CD4-positive, alpha-beta T cell treated with Interleukin-12 subunit alpha and Interleukin-12 subunit beta, for 1 hour (primary cell): ENCODE measurements around the gene ZNF367.

Source experiments
- DNase-seq: peaks from one replicate; pipeline ENCODE4 v3.0.0-alpha.2; 2020

The ZNF367 gene

GRCh38 chr9:96436063-96436455, 17.9 kb upstream of the ZNF367 start:
- DNase-seq = no peak

GRCh38 chr9:96435345-96435744, 17.2 kb upstream of the ZNF367 start:
- no peak for DNase-seq

GRCh38 chr9:96430377-96430776, 12.2 kb upstream of the ZNF367 start:
- DNase-seq = no peak

GRCh38 chr9:96429732-96430131, 11.6 kb upstream of the ZNF367 start:
- DNase-seq = no peak

- no peak for DNase-seq
Observed at GRCh38 chr9:96425500-96426169, 7.5 kb upstream of the ZNF367 start.

- no peak for DNase-seq
Observed at GRCh38 chr9:96423985-96424336, 5.8 kb upstream of the ZNF367 start.

GRCh38 chr9:96423322-96423984, 5.3 kb upstream of the ZNF367 start:
- no peak for DNase-seq

- peak; percentile 38 for DNase-seq
Observed at GRCh38 chr9:96420468-96421219, 2.5 kb upstream of the ZNF367 start.

GRCh38 chr9:96419691-96419969, 1.5 kb upstream of the ZNF367 start:
- DNase-seq = no peak

- peak; percentile 66 for DNase-seq
Observed at GRCh38 chr9:96418920-96419690, 935 bp upstream of the ZNF367 start.

- no peak for DNase-seq
Observed at GRCh38 chr9:96417661-96418082, 498 bp downstream of the ZNF367 start.

GRCh38 chr9:96417051-96417586, 1.1 kb downstream of the ZNF367 start:
- peak; percentile 92 for DNase-seq

GRCh38 chr9:96413302-96414221, 4.6 kb downstream of the ZNF367 start:
- peak; percentile 29 for DNase-seq

- DNase-seq = no peak
Observed at GRCh38 chr9:96412174-96412913, 5.8 kb downstream of the ZNF367 start.

GRCh38 chr9:96411129-96411838, 6.9 kb downstream of the ZNF367 start:
- no peak for DNase-seq

- no peak for DNase-seq
Observed at GRCh38 chr9:96408409-96409280, 9.5 kb downstream of the ZNF367 start.

- no peak for DNase-seq
Observed at GRCh38 chr9:96400132-96400910, 17.8 kb downstream of the ZNF367 start.

- no peak for DNase-seq
Observed at GRCh38 chr9:96399325-96399633, 18.9 kb downstream of the ZNF367 start.
